ENCODE data around the gene ACSS3. TPM values are rescaled to one million over a fixed set of nuclear protein-coding genes. Genes with fewer than 3 reads are reported as not detected.

ACSS3 gene
- total RNA-seq, 1 experiment from 2014 or later, result 19.3 TPM

GRCh38 chr12:81083018-81083417 is 5.1 kb downstream of the ACSS3 start:
- H2AFZ ChIP-seq (ENCODE audit: low read length), result no peak overlapping the region
- no peak overlapping the region for H3K9ac ChIP-seq (ENCODE audit: extremely low read depth, insufficient read length, low read length)
- H2BK5ac ChIP-seq (ENCODE audit: insufficient read length, low read length), result no peak overlapping the region
- WGBS (ENCODE audit: extremely low coverage, insufficient read length, low lambda C conversion rate), result no CpG with 5 or more reads among the region's 1 CpG
- H3T11ph ChIP-seq (ENCODE audit: low read length), result no peak overlapping the region
- H3K4me3 Mint-ChIP-seq, result no peak overlapping the region
- no peaks in the 10 kb centered on the region for H3K9me3 ChIP-seq (ENCODE audit: control insufficient read depth, low read depth, low read length)
- no peak overlapping the region for H4K5ac ChIP-seq (ENCODE audit: insufficient read length, low read depth, low read length)
- H3K23me2 ChIP-seq (ENCODE audit: insufficient read length, low read depth, low read length, poor library complexity, severe bottlenecking), result peaks cover 11% of the 10 kb centered on the region
- H3K23ac ChIP-seq (ENCODE audit: insufficient read length, low read depth, low read length), result no peak overlapping the region
- H2AK5ac ChIP-seq (ENCODE audit: insufficient read length, low read length), result no peak overlapping the region
- H3K27ac Mint-ChIP-seq, result peak overlapping the region in 2 of 3 experiments; percentile 52 to 89; a peak in 3 of 7 replicates
- H4K20me1 ChIP-seq (ENCODE audit: control insufficient read depth, insufficient read depth, insufficient read length), result no peaks in the 10 kb centered on the region
- H3K27ac ChIP-seq (ENCODE audit: insufficient read length, low read depth, low read length), result no peak overlapping the region
- no peaks in the 10 kb centered on the region for H3K27me3 Mint-ChIP-seq (ENCODE audit: low read depth)
- H3K4me1 Mint-ChIP-seq, result peaks cover 73 to 77% of the 10 kb centered on the region in 2 experiments
- H3K27me3 ChIP-seq (ENCODE audit: insufficient read depth, low read length), result no peaks in the 10 kb centered on the region
- no peak for DNase-seq
- no peak overlapping the region for H2BK120ac ChIP-seq (ENCODE audit: low read depth, low read length, poor library complexity, severe bottlenecking)
- H4K8ac ChIP-seq (replicated peaks; ENCODE audit: insufficient read length, low read depth, low read length), result no peak overlapping the region
- no peaks in the 10 kb centered on the region for H3K79me1 ChIP-seq (ENCODE audit: insufficient read depth, low read depth, low read length, poor library complexity, severe bottlenecking)
- no peak overlapping the region for H2BK15ac ChIP-seq (ENCODE audit: low read depth, low read length)
- no peaks in the 10 kb centered on the region for H3K9me3 Mint-ChIP-seq
- no peak for TF ChIP-seq CTCF (conservative IDR thresholded peaks at IDR 0.05)
- H3K56ac ChIP-seq (ENCODE audit: insufficient read length, low read depth, low read length), result no peak overlapping the region
- H2BK20ac ChIP-seq (ENCODE audit: low read depth, low read length, poor library complexity, severe bottlenecking), result no peak overlapping the region
- no peak overlapping the region for H3K14ac ChIP-seq (ENCODE audit: insufficient read depth, low read length)
- no peak overlapping the region for H2BK12ac ChIP-seq (ENCODE audit: insufficient read length, low read depth, low read length)
- H3K36me3 Mint-ChIP-seq (ENCODE audit: insufficient read depth in 1 of 3, low read depth in 3 of 3), result no peaks in the 10 kb centered on the region
- H3K4me2 ChIP-seq (ENCODE audit: insufficient read depth, insufficient read length, low read length), result no peak overlapping the region
- H4K91ac ChIP-seq (ENCODE audit: insufficient read length, low read depth, low read length), result no peak overlapping the region
- H3K4ac ChIP-seq (ENCODE audit: low read depth, low read length), result no peak overlapping the region
- peaks cover 3% of the 10 kb centered on the region; the same call in 1 of the 2 replicates for H3K79me2 ChIP-seq (ENCODE audit: insufficient read depth, low read length)
- H3K18ac ChIP-seq (ENCODE audit: insufficient read length, low read depth, low read length), result no peak overlapping the region
- peaks cover 5% of the 10 kb centered on the region; the same call in 1 of the 2 replicates for H3K4me1 ChIP-seq (ENCODE audit: insufficient read depth, low read length)

Measured in H9 (cell line).